NCI-H82 treated with DMSO at 0.1 percent for 48 hours (cell line): Measurements from ENCODE around the gene ARGFX.
"Not testable (repeated sequence)": the region's sequence is repeated elsewhere in the genome, so short reads cannot be mapped to it uniquely, and the experiment has no call there.

Experiments
- DNase-seq: peaks from one replicate; lab custom pipeline; 2025; ENCODE audit not compliant: unreplicated experiment; lab: John Stamatoyannopoulos, UW

ARGFX gene

GRCh38 chr3:121567649-121568048 is at the start of gene ARGFX:
Gene ARGFX (plus strand): TSS chr3:121567949. CDS start chr3:121570714, 2,765 bp downstream.
- no peak for DNase-seq

GRCh38 chr3:121517953-121518655 is 49.6 kb upstream of the ARGFX start:
- no peak for DNase-seq

- no peak for DNase-seq
These were observed 47.2 kb upstream of the ARGFX start for GRCh38 chr3:121520510-121520909.

GRCh38 chr3:121529308-121529707 is 38.4 kb upstream of the ARGFX start:
- no peak for DNase-seq

GRCh38 chr3:121531269-121531668 is 36.5 kb upstream of the ARGFX start:
- DNase-seq, result no peak

GRCh38 chr3:121542924-121543323 is 24.8 kb upstream of the ARGFX start:
- no peak for DNase-seq

GRCh38 chr3:121545049-121545573 is 22.6 kb upstream of the ARGFX start:
- no peak for DNase-seq

- peak; percentile 91 for DNase-seq
These were observed 21.9 kb upstream of the ARGFX start, which contains the start of gene POLQ for GRCh38 chr3:121545574-121546455. Gene POLQ (minus strand): TSS chr3:121545988. CDS start chr3:121545877, 111 bp downstream.

- DNase-seq, result no peak
These were observed 15.4 kb upstream of the ARGFX start for GRCh38 chr3:121552379-121552778.

GRCh38 chr3:121552797-121553196 is 15.0 kb upstream of the ARGFX start:
- no peak for DNase-seq

- DNase-seq, result no peak
These were observed 10.3 kb upstream of the ARGFX start for GRCh38 chr3:121557426-121557934.

GRCh38 chr3:121562148-121562547 is 5.6 kb upstream of the ARGFX start:
- no peak for DNase-seq

- peak; percentile 62 for DNase-seq
These were observed 976 bp upstream of the ARGFX start for GRCh38 chr3:121566773-121567172.

- DNase-seq, result peak; percentile 87
These were observed 6.7 kb downstream of the ARGFX start for GRCh38 chr3:121574449-121574848.

- DNase-seq, result no peak
These were observed 13.9 kb downstream of the ARGFX start for GRCh38 chr3:121581691-121582090.

- DNase-seq, result no peak
These were observed 16.7 kb downstream of the ARGFX start for GRCh38 chr3:121584418-121584817.

GRCh38 chr3:121592856-121593702 is 25.3 kb downstream of the ARGFX start, which contains the start of gene FBXO40:
Gene FBXO40 (plus strand): TSS chr3:121593379. CDS start chr3:121620576, 27,197 bp downstream.
- DNase-seq, result peak; percentile 66

GRCh38 chr3:121593806-121594205 is 26.1 kb downstream of the ARGFX start:
- DNase-seq, result not testable (repeated sequence)

- DNase-seq, result no peak
These were observed 27.1 kb downstream of the ARGFX start for GRCh38 chr3:121594850-121595249.

- no peak for DNase-seq
These were observed 28.1 kb downstream of the ARGFX start for GRCh38 chr3:121595765-121596406.
